ENCODE results near the gene PID1.

PID1 gene

GRCh38 chr2:229033816-229034215 lies 237.3 kb downstream of the PID1 start:
- in situ Hi-C loops (cut with MboI; ENCODE audit: low sequenced_read_pairs) = no loop called here

GRCh38 chr2:229032608-229033234 lies 238.4 kb downstream of the PID1 start:
- in situ Hi-C loops (cut with MboI; ENCODE audit: low sequenced_read_pairs) = no loop called here

GRCh38 chr2:229027353-229028105 lies 243.6 kb downstream of the PID1 start:
- in situ Hi-C loops (cut with MboI; ENCODE audit: low sequenced_read_pairs) = no loop called here

GRCh38 chr2:229025653-229026052 lies 245.4 kb downstream of the PID1 start:
- in situ Hi-C loops (cut with MboI; ENCODE audit: low sequenced_read_pairs) = no loop called here

GRCh38 chr2:229022652-229023051 lies 248.4 kb downstream of the PID1 start:
- in situ Hi-C loops (cut with MboI; ENCODE audit: low sequenced_read_pairs) = no loop called here

GRCh38 chr2:229022071-229022470 lies 249.0 kb downstream of the PID1 start:
- in situ Hi-C loops (cut with MboI; ENCODE audit: low sequenced_read_pairs) = no loop called here

- in situ Hi-C loops (cut with MboI; ENCODE audit: low sequenced_read_pairs) = no loop called here
Observed at GRCh38 chr2:229009816-229010215, 261.3 kb downstream of the PID1 start.

GRCh38 chr2:229003256-229003655 lies 267.8 kb downstream of the PID1 start:
- in situ Hi-C loops (cut with MboI; ENCODE audit: low sequenced_read_pairs) = no loop called here

- in situ Hi-C loops (cut with MboI; ENCODE audit: low sequenced_read_pairs) = no loop called here
Observed at GRCh38 chr2:229001196-229001595, 269.9 kb downstream of the PID1 start.

GRCh38 chr2:228999326-228999725 lies 271.8 kb downstream of the PID1 start:
- in situ Hi-C loops (cut with MboI; ENCODE audit: low sequenced_read_pairs) = no loop called here

GRCh38 chr2:228988786-228989185 lies 282.3 kb downstream of the PID1 start:
- in situ Hi-C loops (cut with MboI; ENCODE audit: low sequenced_read_pairs) = no loop called here

GRCh38 chr2:228987441-228988155 lies 283.5 kb downstream of the PID1 start:
- in situ Hi-C loops (cut with MboI; ENCODE audit: low sequenced_read_pairs) = no loop called here

GRCh38 chr2:228986961-228987360 lies 284.1 kb downstream of the PID1 start:
- in situ Hi-C loops (cut with MboI; ENCODE audit: low sequenced_read_pairs) = no loop called here

GRCh38 chr2:228983700-228984099 lies 287.4 kb downstream of the PID1 start:
- in situ Hi-C loops (cut with MboI; ENCODE audit: low sequenced_read_pairs) = no loop called here

GRCh38 chr2:228974169-228974568 lies 296.9 kb downstream of the PID1 start:
- in situ Hi-C loops (cut with MboI; ENCODE audit: low sequenced_read_pairs) = no loop called here
